HG03103 (cell line): ENCODE data around the gene CAP2.
A peak's percentile ranks its signal among the peaks of the same experiment; 100 is the strongest.
"Not testable (repeated sequence)": the region's sequence is repeated elsewhere in the genome, so short reads cannot be mapped to it uniquely, and the experiment has no call there.

ENCODE experiments used
- ATAC-seq: cut with Tn5 transposase; IDR thresholded peaks from one replicate; pipeline ENCODE4 v1.9.1; 2021; ENCODE audit warnings: low read depth; ENCODE audit not compliant: unreplicated experiment

Gene CAP2

GRCh38 chr6:17562636-17563035 is 169.2 kb downstream of the CAP2 start:
- no peak for ATAC-seq

GRCh38 chr6:17565399-17565798 is 172.0 kb downstream of the CAP2 start:
- no peak for ATAC-seq

GRCh38 chr6:17574866-17575560 is 181.6 kb downstream of the CAP2 start:
- ATAC-seq: no peak

GRCh38 chr6:17577059-17577458 is 183.7 kb downstream of the CAP2 start:
- no peak for ATAC-seq

- no peak for ATAC-seq
Measured at GRCh38 chr6:17580518-17581048, 187.2 kb downstream of the CAP2 start.

- ATAC-seq: not testable (repeated sequence)
Measured at GRCh38 chr6:17581282-17581681, 187.9 kb downstream of the CAP2 start.

GRCh38 chr6:17583811-17584210 is 190.4 kb downstream of the CAP2 start:
- ATAC-seq: no peak

GRCh38 chr6:17584241-17584803 is 190.9 kb downstream of the CAP2 start:
- peak; percentile 52 for ATAC-seq

GRCh38 chr6:17585766-17586490 is 192.5 kb downstream of the CAP2 start:
- ATAC-seq: no peak

- not testable (repeated sequence) for ATAC-seq
Measured at GRCh38 chr6:17586623-17587022, 193.2 kb downstream of the CAP2 start.

- no peak for ATAC-seq
Measured at GRCh38 chr6:17588011-17588410, 194.6 kb downstream of the CAP2 start.

- no peak for ATAC-seq
Measured at GRCh38 chr6:17589406-17590096, 196.2 kb downstream of the CAP2 start.

GRCh38 chr6:17591287-17591686 is 197.9 kb downstream of the CAP2 start:
- ATAC-seq: no peak

- ATAC-seq: no peak
Measured at GRCh38 chr6:17593246-17593645, 199.9 kb downstream of the CAP2 start.

GRCh38 chr6:17596085-17596484 is 202.7 kb downstream of the CAP2 start:
- no peak for ATAC-seq

- ATAC-seq: peak; percentile 87
Measured at GRCh38 chr6:17599877-17600526, 206.6 kb downstream of the CAP2 start, which contains the start of gene FAM8A1. FAM8A1 (plus strand) TSS chr6:17600302; CDS start chr6:17600410, 108 bp downstream.

GRCh38 chr6:17600527-17601385 is 207.4 kb downstream of the CAP2 start:
- ATAC-seq: peak; percentile 41

GRCh38 chr6:17601386-17601703 is 207.9 kb downstream of the CAP2 start:
- ATAC-seq: no peak

GRCh38 chr6:17602888-17603287 is 209.5 kb downstream of the CAP2 start:
- no peak for ATAC-seq

- no peak for ATAC-seq
Measured at GRCh38 chr6:17606606-17607005, 213.2 kb downstream of the CAP2 start.
